NCI-H345 treated with DMSO at 0.1 percent for 48 hours (cell line): ENCODE data around the gene PCDHGA8.
"Not testable (repeated sequence)": the region's sequence is repeated elsewhere in the genome, so short reads cannot be mapped to it uniquely, and the experiment has no call there.

Experiments used
- DNase-seq: peaks from one replicate; lab custom pipeline; 2025; ENCODE audit not compliant: unreplicated experiment; lab: John Stamatoyannopoulos, UW

The PCDHGA8 gene

GRCh38 chr5:141369994-141370848 lies 22.2 kb upstream of the PCDHGA8 start, which contains the start of gene PCDHGB3:
Gene PCDHGB3, plus strand, starts transcription at chr5:141370242. Its CDS starts 153 bp downstream, at chr5:141370395.
- DNase-seq, result no peak

- DNase-seq, result no peak
Measured at GRCh38 chr5:141371572-141372475, 20.6 kb upstream of the PCDHGA8 start.

- no peak for DNase-seq
Measured at GRCh38 chr5:141373673-141374317, 18.6 kb upstream of the PCDHGA8 start, which contains the start of gene PCDHGA6. Gene PCDHGA6, plus strand, starts transcription at chr5:141373891. Its CDS starts 193 bp downstream, at chr5:141374084.

- DNase-seq, result no peak
Measured at GRCh38 chr5:141374627-141375026, 17.8 kb upstream of the PCDHGA8 start.

GRCh38 chr5:141375444-141376155 lies 16.8 kb upstream of the PCDHGA8 start:
- DNase-seq, result not testable (repeated sequence)

GRCh38 chr5:141382469-141383294 lies 9.8 kb upstream of the PCDHGA8 start, which contains the start of gene PCDHGA7:
Gene PCDHGA7, plus strand, starts transcription at chr5:141382742. Its CDS starts 158 bp downstream, at chr5:141382900.
- no peak for DNase-seq

GRCh38 chr5:141383345-141383744 lies 9.1 kb upstream of the PCDHGA8 start:
- no peak for DNase-seq

- DNase-seq, result no peak
Measured at GRCh38 chr5:141384471-141385267, 7.8 kb upstream of the PCDHGA8 start.

- not testable (repeated sequence) for DNase-seq
Measured at GRCh38 chr5:141387557-141388311, 4.7 kb upstream of the PCDHGA8 start, which contains the start of gene PCDHGB4. Gene PCDHGB4, plus strand, starts transcription at chr5:141387698. Its CDS starts 187 bp downstream, at chr5:141387885.

GRCh38 chr5:141388661-141389060 lies 3.8 kb upstream of the PCDHGA8 start:
- no peak for DNase-seq

GRCh38 chr5:141389153-141390042 lies 3.0 kb upstream of the PCDHGA8 start:
- DNase-seq, result no peak

GRCh38 chr5:141393267-141393666 lies 834 bp downstream of the PCDHGA8 start:
- no peak for DNase-seq

GRCh38 chr5:141394401-141395187 lies 2.2 kb downstream of the PCDHGA8 start:
- DNase-seq, result not testable (repeated sequence)

GRCh38 chr5:141397756-141398551 lies 5.5 kb downstream of the PCDHGA8 start, which contains the start of gene PCDHGB5:
Gene PCDHGB5, plus strand, starts transcription at chr5:141397947. Its CDS starts 181 bp downstream, at chr5:141398128.
- DNase-seq, result not testable (repeated sequence)

GRCh38 chr5:141398608-141399007 lies 6.2 kb downstream of the PCDHGA8 start:
- DNase-seq, result no peak
